DMS153 (cell line): Measurements from ENCODE around the gene HES2.
A peak's percentile ranks its signal among the peaks of the same experiment; 100 is the strongest.
"Not testable (repeated sequence)": the region's sequence is repeated elsewhere in the genome, so short reads cannot be mapped to it uniquely, and the experiment has no call there.

ENCODE experiments used
- DNase-seq: peaks from one replicate; lab custom pipeline; 2025; lab: John Stamatoyannopoulos, UW

HES2 gene

DNA sequence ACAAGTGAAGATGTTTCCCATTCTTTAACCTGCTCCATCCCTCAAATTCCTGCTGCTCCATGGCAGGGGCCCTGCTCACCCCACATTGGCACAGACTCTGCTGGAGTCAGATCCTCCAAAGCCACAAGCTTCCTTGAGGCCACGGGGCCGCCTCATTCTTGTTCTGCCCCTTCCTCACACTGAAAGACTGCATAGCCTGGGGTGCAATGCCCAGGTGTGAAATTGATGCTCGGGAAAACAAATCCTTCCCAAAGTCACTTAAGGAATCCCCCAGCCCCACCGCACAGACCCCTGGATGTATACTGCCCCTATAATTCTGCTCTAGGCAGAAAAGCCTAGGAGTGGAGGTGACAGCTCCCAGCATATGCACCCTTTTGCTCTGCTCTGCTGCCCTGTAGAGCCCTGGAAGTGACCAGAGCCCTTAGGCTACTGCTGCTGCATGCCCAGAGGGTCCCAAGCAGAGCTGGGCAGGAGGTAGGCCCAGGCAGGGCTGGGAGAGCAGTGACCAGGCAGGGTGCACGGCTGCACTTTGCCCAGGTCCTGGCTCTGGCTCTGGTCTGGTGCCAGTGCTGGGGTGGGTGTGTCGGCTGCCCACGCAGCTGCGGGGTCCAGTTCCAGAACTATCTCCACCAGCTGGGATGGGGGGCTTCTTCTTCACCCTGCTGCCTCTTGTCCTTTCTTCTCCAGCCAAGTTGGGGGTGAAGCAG lies 1.6 kb downstream of the HES2 start:
- no peak for DNase-seq

DNA sequence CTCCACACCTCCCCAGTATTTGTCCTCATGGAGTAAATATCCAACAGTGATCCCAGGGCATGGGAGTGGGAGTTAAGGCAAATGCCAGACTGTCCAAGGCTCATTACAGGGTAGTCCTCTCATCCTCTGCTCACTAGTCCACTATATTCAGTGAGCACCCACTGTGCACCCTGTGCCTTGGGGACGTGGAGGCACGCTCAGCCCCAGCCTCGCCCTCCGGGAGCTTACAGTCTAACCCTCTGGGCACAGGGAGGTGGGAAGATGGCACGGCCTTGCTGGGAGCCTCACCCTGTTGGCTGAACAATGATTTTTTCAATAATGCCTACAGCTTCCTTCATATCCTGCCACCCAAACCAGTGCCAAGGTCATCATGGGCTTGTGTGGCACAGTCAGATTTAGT lies 2.8 kb downstream of the HES2 start:
- DNase-seq = no peak

GRCh38 chr1:6416295-6416656 lies 3.4 kb downstream of the HES2 start:
- no peak for DNase-seq

DNA sequence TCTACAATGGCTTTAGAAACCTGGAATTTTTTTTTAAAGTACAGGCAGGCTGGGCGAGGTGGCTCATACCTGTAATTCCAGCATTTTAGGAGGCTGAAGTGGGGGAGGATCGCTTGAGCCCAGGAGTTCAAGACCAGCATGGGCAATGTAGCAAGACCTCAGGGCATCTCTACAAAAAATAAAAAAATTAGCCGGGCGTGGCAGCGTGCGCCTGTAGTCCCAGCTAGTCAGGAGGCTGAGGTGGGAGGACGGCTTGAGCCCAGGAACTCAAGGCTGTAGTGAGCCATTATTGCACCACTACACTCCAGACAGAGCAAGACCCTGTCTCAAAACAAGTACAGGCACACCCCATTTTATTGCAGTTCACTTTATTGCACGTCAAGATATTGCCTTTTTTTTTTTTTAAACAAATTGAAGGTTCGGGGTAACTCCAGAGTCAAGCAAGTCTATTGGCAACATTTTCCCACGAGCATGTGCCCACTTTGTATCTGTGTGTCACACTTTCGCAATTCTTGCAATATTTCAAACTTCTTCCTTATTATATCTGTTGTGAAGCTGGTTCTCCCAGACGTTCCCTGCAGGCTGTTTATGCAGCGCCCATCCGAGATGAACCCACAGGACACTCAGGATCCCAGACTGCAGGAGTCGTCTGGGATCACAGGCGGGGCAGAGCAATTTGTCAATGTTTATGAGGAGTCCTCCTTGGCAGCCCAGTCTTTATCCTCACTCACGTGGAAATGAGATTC lies 4.7 kb downstream of the HES2 start:
- DNase-seq = no peak

GRCh38 chr1:6414443-6414844 lies 5.3 kb downstream of the HES2 start:
- no peak for DNase-seq

DNA sequence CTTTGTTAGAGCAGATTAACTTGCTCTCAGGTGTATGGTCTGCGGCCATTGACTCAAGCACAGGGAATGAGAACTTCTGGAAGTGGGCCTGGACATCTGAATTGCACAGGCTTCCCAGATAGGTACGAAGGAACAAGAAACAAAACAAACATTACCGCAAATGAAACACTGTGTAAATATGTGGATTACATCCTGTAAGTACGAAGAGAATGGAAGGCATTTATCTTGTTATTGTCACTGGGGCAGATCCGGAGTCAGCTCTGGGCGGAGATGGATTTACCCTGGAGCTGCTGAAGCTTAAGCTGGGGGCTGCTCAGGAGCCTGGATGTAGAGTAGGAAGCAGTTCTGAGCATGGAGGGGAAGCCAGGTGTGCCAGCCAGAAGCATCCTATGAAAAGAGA lies 6.8 kb downstream of the HES2 start:
- DNase-seq = peak; percentile 88

GRCh38 chr1:6410248-6410893 lies 9.3 kb downstream of the HES2 start:
- no peak for DNase-seq

DNA sequence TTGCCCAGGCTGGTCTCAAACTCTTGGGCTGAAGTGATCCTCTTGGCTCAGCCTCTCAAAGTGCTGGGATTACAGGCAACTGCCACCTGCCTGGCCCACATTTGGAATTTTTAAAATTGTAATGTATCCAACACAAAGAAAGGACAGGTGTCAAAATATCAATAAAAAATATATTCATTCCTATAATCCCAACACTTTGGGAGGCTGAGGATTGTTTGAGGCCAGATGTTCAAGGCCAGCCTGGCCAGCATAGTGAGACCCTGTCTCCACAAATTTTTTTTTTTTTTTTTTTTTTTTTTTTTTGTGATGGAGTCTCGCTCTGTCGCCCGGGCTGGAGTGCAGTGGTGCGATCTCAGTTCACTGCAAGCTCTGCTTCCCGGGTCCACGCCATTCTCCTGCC lies 10.0 kb downstream of the HES2 start:
- DNase-seq = no peak

GRCh38 chr1:6409053-6409452 lies 10.7 kb downstream of the HES2 start:
- no peak for DNase-seq

DNA sequence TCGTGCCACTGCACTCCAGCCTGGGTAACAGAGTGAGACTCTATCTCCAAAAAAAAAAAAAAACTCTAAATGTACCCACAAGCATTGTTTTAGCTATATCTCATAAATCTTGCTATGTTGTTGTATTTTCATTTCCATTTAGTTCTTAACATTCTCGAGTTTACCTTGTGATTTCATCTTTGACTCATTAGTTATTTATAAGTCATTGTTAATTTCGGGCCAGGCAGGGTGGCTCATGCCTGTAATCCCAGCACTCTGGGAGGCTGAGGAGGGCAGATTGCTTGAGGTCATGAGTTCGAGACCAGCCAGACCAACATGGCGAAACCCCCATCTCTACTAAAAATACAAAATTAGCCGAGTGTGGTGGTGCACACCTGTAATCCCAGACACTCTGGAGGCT lies 11.7 kb downstream of the HES2 start:
- no peak for DNase-seq

- no peak for DNase-seq
Observed at GRCh38 chr1:6401673-6402072, 18.0 kb downstream of the HES2 start.

DNA sequence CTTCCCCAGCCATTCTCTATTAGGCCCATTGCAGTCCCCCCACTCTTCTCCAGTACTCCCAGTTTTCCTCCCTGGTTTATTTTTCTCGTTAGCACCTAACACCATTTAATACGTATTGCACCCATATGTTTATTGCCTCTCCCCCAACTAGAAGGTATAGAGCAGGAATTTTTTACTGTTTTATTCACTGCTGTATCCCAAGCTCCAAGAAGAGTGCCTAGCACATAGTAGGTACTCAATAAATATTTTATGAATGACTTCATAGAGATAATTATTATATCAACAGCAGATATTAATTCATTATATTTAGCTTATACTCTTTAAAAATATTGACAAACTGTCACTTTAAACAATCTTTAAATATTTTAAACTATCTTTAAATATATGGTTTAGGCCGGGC lies 20.4 kb downstream of the HES2 start:
- DNase-seq = no peak

- no peak for DNase-seq
Observed at GRCh38 chr1:6397844-6398441, 21.8 kb downstream of the HES2 start.

- DNase-seq = no peak
Observed at GRCh38 chr1:6396998-6397397, 22.7 kb downstream of the HES2 start.

DNA sequence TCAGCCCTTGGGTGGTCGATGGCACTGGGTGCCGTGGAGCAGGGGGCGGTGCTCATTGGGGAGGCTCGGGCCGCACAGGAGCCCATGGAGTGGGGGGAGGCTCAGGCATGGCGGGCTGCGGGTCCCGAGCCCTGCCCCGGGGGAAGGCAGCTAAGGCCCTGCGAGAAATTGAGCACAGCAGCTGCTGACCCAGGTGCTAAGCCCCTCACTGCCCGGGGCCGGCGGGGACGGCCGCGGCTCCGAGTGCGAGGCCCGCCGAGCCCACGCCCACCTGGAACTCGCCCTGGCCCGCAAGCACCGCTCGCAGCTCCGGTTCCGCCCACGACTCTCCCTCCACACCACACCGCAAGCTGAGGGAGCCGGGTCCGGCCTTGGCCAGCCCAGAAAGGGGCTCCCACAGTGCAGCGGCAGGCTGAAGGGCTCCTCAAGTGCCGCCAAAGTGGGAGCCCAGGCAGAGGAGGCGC lies 23.9 kb downstream of the HES2 start:
- DNase-seq = not testable (repeated sequence)

DNA sequence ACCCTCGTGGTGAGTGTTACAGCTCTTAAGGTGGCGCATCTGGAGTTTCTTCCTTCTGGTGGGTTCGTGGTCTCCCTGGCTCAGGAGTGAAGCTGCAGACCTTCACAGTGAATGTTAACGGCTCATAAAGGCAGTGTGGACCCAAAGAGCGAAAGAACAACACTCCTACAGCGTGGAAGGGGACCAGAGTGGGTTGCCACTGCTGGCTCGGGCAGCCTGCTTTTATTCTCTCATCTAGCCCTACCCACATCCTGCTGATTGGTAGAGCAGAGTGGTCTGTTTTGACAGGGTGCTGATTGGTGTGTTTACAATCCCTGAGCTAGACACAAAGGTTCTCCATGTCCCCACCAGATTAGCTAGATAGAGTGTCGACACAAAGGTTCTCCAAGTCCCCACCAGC lies 24.6 kb downstream of the HES2 start:
- DNase-seq = not testable (repeated sequence)

DNA sequence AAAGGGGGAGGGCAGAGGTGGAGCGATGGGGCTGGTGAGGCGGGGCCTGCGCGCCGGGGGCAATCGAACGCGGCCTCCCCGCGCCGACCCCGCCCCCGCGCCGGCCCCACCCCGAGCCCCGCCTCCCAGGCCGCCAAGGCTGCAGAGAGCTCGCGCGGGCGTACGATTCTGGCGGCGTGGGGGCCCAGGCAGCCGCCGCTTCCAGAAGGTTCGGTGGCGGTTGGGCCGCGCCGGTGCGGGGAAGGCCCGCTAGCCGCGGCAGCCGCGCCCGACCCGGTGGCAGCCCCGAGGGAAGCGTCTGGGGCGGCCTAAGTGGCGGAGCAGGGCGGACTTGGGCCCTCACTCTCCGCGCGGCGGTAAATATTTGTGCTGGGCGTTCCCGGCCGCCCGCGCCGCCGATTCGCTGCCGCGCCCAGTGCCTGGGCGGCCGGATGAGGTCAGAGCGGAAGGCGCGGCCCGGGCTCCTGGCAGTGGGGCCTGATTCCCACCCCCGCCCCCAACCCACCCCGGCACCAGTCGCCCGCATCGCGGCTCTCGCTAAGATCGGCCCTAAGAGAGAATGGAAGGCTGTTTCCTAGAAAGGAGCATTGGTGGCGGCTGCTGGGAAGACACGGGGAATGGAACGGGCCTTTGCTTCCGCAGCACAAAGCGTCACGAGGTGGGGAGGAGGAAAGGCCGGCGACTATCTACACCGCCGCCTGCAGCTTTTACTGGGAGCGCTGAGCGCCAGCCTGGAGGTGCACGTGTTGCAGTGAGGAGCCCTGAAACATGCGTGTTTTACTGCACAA lies 26.1 kb downstream of the HES2 start, which contains the start of gene ACOT7:
Gene ACOT7, minus strand, starts transcription at position 368 of the 788 bp plus-strand sequence. CDS start 368 bp downstream, outside the sequence.
- DNase-seq = peak; percentile 73

DNA sequence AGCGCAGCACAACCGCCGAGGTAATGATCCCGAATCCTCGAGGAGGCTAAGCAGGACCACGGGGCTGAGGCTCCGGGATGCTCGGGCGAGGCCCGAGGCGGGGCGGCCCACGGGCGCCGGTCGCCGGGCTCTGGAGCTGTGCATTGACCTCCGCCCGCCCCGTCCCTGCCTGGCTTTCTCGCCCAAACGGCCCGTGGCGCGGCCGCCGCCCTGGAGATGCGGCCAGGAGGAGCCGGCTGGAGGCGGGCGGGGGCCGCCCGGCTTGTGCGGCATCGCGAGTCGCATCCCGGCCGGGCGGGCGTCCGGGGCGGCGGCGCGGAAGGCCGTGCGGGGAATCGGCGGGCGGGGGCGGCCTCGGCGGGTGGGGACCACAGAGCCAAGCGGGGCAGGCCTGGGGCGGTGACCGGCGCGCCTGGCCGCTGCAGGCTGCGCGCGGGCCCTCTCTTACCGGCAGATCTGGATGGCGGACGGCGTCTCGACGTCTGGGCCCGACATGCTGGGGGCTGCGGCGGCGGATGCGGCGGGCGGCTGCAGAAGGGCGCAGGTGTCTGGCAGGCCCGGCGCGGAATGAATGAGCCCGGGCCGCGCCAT lies 26.8 kb downstream of the HES2 start:
- DNase-seq = no peak

DNA sequence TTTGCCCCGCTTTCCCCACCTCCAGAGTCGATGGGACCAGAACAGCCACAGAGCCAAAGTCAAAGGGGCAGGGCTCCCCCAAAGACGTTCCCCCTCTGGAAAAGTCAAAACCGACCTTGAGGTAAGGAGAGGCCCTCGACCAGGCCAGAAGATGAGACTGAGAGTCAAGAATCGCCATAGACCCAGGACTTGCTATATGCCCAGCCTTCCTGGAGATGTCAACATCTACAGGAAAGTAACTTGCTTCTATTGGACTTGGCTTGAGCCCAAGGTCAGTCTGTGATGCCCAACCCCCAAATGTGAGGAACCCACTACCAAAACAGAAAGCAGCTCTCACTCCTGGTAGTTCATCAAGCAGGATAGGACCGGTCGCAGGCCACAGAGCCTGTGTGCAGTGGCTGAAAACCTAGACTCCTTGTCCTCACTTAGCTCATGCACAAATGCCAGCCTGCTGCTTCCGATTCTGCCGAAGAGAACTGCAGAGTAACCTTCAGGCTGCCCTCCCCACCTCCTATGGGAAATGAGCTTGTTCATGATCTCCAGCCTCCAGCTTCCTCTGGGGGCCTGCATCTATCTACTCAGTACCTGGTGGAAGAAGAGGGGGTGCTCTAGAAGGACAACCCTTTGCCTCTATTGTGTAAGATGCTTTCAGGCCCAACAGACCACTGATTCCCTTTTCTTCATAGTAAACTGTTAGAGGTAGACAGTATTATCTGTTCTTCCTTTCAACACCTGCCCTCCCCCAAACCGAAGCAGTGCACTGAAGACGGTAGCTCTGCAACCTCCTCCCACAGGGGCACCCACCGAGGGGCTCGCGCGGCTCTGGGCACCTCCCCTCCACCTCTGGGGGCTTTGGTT lies 27.5 kb downstream of the HES2 start:
- DNase-seq = no peak

GRCh38 chr1:6389971-6390370 lies 29.7 kb downstream of the HES2 start:
- DNase-seq = no peak
